HEK293T (cell line): Measurements from ENCODE around the gene IFT172.

Source experiments
- ARNT ChIP-seq: fragments of 450-650 bp; IDR thresholded peaks from 2 replicates; pipeline ENCODE4 v1.6.1; 2017; ENCODE audit warnings: mild to moderate bottlenecking
- BHLHE40 ChIP-seq: fragments of 450-650 bp; IDR thresholded peaks from 2 replicates; pipeline ENCODE4 v1.6.1; 2016; ENCODE audit warnings: mild to moderate bottlenecking, moderate library complexity, borderline replicate concordance
- CTBP1 ChIP-seq: fragments of 450-650 bp; IDR thresholded peaks from 2 replicates; pipeline ENCODE4 v1.6.1; 2016; ENCODE audit warnings: borderline replicate concordance
- ELF4 ChIP-seq: fragments of 450-650 bp; IDR thresholded peaks from 2 replicates; pipeline ENCODE4 v1.6.1; 2017; ENCODE audit warnings: antibody characterized with exemption
- FOXA1 ChIP-seq: fragments of 450-650 bp; IDR thresholded peaks from 2 replicates; pipeline ENCODE4 v1.6.1; 2016; ENCODE audit warnings: mild to moderate bottlenecking
- FOXK2 ChIP-seq: fragments of 450-650 bp; IDR thresholded peaks from 2 replicates; pipeline ENCODE4 v1.6.1; 2016; ENCODE audit warnings: mild to moderate bottlenecking
- FOXM1 ChIP-seq: fragments of 450-650 bp; IDR thresholded peaks from 2 replicates; pipeline ENCODE4 v1.6.1; 2017; ENCODE audit warnings: mild to moderate bottlenecking, borderline replicate concordance
- L3MBTL2 ChIP-seq: fragments of 450-650 bp; conservative IDR thresholded peaks from 2 replicates; pipeline ENCODE4 v1.6.1; 2016; ENCODE audit warnings: mild to moderate bottlenecking
- NFRKB ChIP-seq: fragments of 450-650 bp; IDR thresholded peaks from 2 replicates; pipeline ENCODE4 v1.6.1; 2016; ENCODE audit warnings: mild to moderate bottlenecking, moderate library complexity
- PKNOX1 ChIP-seq: fragments of 450-650 bp; IDR thresholded peaks from 2 replicates; pipeline ENCODE4 v1.6.1; 2016
- SP1 ChIP-seq: fragments of 450-650 bp; IDR thresholded peaks from 2 replicates; pipeline ENCODE4 v1.6.1; 2017
- SUZ12 ChIP-seq: fragments of 450-650 bp; IDR thresholded peaks from 2 replicates; pipeline ENCODE4 v1.6.1; 2016; ENCODE audit warnings: mild to moderate bottlenecking
- TARDBP ChIP-seq: fragments of 450-650 bp; IDR thresholded peaks from 2 replicates; pipeline ENCODE4 v1.6.1; 2016
- ZNF384 ChIP-seq: fragments of 450-650 bp; IDR thresholded peaks from 2 replicates; pipeline ENCODE4 v1.6.1; 2016

GRCh38 chr2:27442920-27443282, 46.6 kb downstream of the IFT172 start:
- TF ChIP-seq SP1 (no peak), NFRKB (no peak), FOXM1 (no peak), CTBP1 (no peak), BHLHE40 (no peak), ARNT (no peak), FOXA1 (no peak), ELF4 (no peak), SUZ12 (no peak), L3MBTL2 (no peak), PKNOX1 (no peak), TARDBP (no peak), ZNF384 (no peak), FOXK2 (no peak)
